A172 (cell line): Measurements from ENCODE around the gene ACOT7. TPM values are rescaled to one million over a fixed set of nuclear protein-coding genes. Genes with fewer than 3 reads are reported as not detected.
"Not testable (repeated sequence)": the region's sequence is repeated elsewhere in the genome, so short reads cannot be mapped to it uniquely, and the experiment has no call there.

ENCODE experiments used
- DNase-seq: peaks from one replicate; pipeline ENCODE4 v3.0.0-alpha.2; 2015; ENCODE audit warnings: low spot score
- total RNA-seq: library from RNA; depleted of rRNA; stranded (reverse); fragments of >200 nt; shearing (Covaris generic); gene quantifications from 2 replicates; pipeline ENCODE4 v1.2.3, GENCODE V29; 2014

Gene ACOT7
- total RNA-seq, 1 experiment from 2014 or later: 44.2 TPM

- no peak for DNase-seq
These were observed 83.3 kb downstream of the ACOT7 start for GRCh38 chr1:6310116-6310848.

GRCh38 chr1:6309564-6309963 lies 84.0 kb downstream of the ACOT7 start:
- no peak for DNase-seq

GRCh38 chr1:6308449-6308848 lies 85.1 kb downstream of the ACOT7 start:
- no peak for DNase-seq

- not testable (repeated sequence) for DNase-seq
These were observed 85.9 kb downstream of the ACOT7 start for GRCh38 chr1:6307682-6308081.

GRCh38 chr1:6307099-6307498 lies 86.5 kb downstream of the ACOT7 start:
- no peak for DNase-seq

GRCh38 chr1:6303397-6304012 lies 90.1 kb downstream of the ACOT7 start:
- no peak for DNase-seq

- DNase-seq: no peak
These were observed 91.0 kb downstream of the ACOT7 start for GRCh38 chr1:6302568-6302967.

GRCh38 chr1:6301526-6301925 lies 92.0 kb downstream of the ACOT7 start:
- DNase-seq: peak; percentile 23

GRCh38 chr1:6300342-6301048 lies 93.1 kb downstream of the ACOT7 start:
- DNase-seq: no peak

- no peak for DNase-seq
These were observed 93.9 kb downstream of the ACOT7 start for GRCh38 chr1:6299557-6300165.

GRCh38 chr1:6298940-6299465 lies 94.6 kb downstream of the ACOT7 start:
- DNase-seq: no peak

GRCh38 chr1:6298530-6298929 lies 95.0 kb downstream of the ACOT7 start:
- no peak for DNase-seq

GRCh38 chr1:6295910-6296309 lies 97.7 kb downstream of the ACOT7 start:
- DNase-seq: no peak

GRCh38 chr1:6294890-6295556 lies 98.5 kb downstream of the ACOT7 start:
- DNase-seq: no peak

GRCh38 chr1:6294080-6294889 lies 99.3 kb downstream of the ACOT7 start:
- no peak for DNase-seq

- no peak for DNase-seq
These were observed 101.5 kb downstream of the ACOT7 start for GRCh38 chr1:6292102-6292501.

- DNase-seq: no peak
These were observed 104.9 kb downstream of the ACOT7 start for GRCh38 chr1:6288665-6289064.

- DNase-seq: no peak
These were observed 105.5 kb downstream of the ACOT7 start for GRCh38 chr1:6288026-6288425.

GRCh38 chr1:6287431-6287886 lies 106.1 kb downstream of the ACOT7 start:
- no peak for DNase-seq

GRCh38 chr1:6287029-6287428 lies 106.5 kb downstream of the ACOT7 start:
- DNase-seq: no peak

- DNase-seq: no peak
These were observed 107.3 kb downstream of the ACOT7 start for GRCh38 chr1:6286266-6286665.
